SK-N-SH treated with all-trans-retinoic acid at 6 μM for 48 hours (cell line): ENCODE measurements around the gene A1BG.

Experiments used
- ARNTL ChIP-seq: fragments of 450-650 bp; formaldehyde crosslinking; IDR thresholded peaks from 2 replicates; pipeline ENCODE4 v1.5.0; 2020; ENCODE audit warnings: low read depth, mild to moderate bottlenecking, moderate library complexity, borderline replicate concordance
- CREB5 ChIP-seq: fragments of 250-450 bp; sonication (Bioruptor Pico); IDR thresholded peaks from 2 replicates; pipeline ENCODE4 v1.5.1; 2020; ENCODE audit warnings: low read depth, mild to moderate bottlenecking, moderate library complexity
- CSDC2 ChIP-seq: fragments of 250-450 bp; sonication (Bioruptor Pico); IDR thresholded peaks from 2 replicates; pipeline ENCODE4 v1.5.0; 2020; ENCODE audit warnings: mild to moderate bottlenecking, moderate library complexity
- CSRNP3 ChIP-seq: fragments of 250-450 bp; sonication (Bioruptor Pico); IDR thresholded peaks from 2 replicates; pipeline ENCODE4 v1.5.1; 2021; ENCODE audit warnings: mild to moderate bottlenecking, moderate library complexity
- ESRRG ChIP-seq: fragments of 250-450 bp; sonication (Bioruptor Pico); IDR thresholded peaks from 2 replicates; pipeline ENCODE4 v1.6.1; 2021; ENCODE audit warnings: mild to moderate bottlenecking
- GLIS3 ChIP-seq: fragments of 250-450 bp; sonication (Bioruptor Pico); IDR thresholded peaks from 2 replicates; pipeline ENCODE4 v1.5.0; 2020; ENCODE audit warnings: mild to moderate bottlenecking, moderate library complexity
- OSR1 ChIP-seq: fragments of 250-450 bp; sonication (Bioruptor Pico); IDR thresholded peaks from 2 replicates; pipeline ENCODE4 v1.8.0; 2022; ENCODE audit warnings: moderate library complexity, mild to moderate bottlenecking, inconsistent platforms
- TOX ChIP-seq: fragments of 250-450 bp; sonication (Bioruptor Pico); IDR thresholded peaks from 2 replicates; pipeline ENCODE4 v1.8.0; 2021; ENCODE audit warnings: mild to moderate bottlenecking, moderate library complexity, borderline replicate concordance
- ZC3H10 ChIP-seq: fragments of 250-450 bp; sonication (Bioruptor Pico); IDR thresholded peaks from 2 replicates; pipeline ENCODE4 v1.5.1; 2021; ENCODE audit warnings: mild to moderate bottlenecking, moderate library complexity
- ZNF8 ChIP-seq: fragments of 450-650 bp; formaldehyde crosslinking; IDR thresholded peaks from 2 replicates; pipeline ENCODE4 v1.5.0; 2020; ENCODE audit warnings: mild to moderate bottlenecking, moderate library complexity
- TF ChIP-seq, protein P1 (sequence below): fragments of 250-450 bp; sonication (Bioruptor Pico); IDR thresholded peaks from 2 replicates; pipeline ENCODE4 v1.8.0; 2020; ENCODE audit warnings: mild to moderate bottlenecking, moderate library complexity, borderline replicate concordance

GRCh38 chr19:58330458-58330857, 22.8 kb downstream of the A1BG start:
- TF ChIP-seq CSRNP3 (CRISPR knock-in tag) (no peak), ESRRG (CRISPR knock-in tag) (no peak), ZNF8 (CRISPR knock-in tag) (no peak), TOX (no peak), ZC3H10 (CRISPR knock-in tag) (no peak), CSDC2 (CRISPR knock-in tag) (no peak), GLIS3 (CRISPR knock-in tag) (no peak), CREB5 (CRISPR knock-in tag) (no peak), ARNTL (no peak), OSR1 (CRISPR knock-in tag) (no peak)
- TF ChIP-seq, protein P1, sequence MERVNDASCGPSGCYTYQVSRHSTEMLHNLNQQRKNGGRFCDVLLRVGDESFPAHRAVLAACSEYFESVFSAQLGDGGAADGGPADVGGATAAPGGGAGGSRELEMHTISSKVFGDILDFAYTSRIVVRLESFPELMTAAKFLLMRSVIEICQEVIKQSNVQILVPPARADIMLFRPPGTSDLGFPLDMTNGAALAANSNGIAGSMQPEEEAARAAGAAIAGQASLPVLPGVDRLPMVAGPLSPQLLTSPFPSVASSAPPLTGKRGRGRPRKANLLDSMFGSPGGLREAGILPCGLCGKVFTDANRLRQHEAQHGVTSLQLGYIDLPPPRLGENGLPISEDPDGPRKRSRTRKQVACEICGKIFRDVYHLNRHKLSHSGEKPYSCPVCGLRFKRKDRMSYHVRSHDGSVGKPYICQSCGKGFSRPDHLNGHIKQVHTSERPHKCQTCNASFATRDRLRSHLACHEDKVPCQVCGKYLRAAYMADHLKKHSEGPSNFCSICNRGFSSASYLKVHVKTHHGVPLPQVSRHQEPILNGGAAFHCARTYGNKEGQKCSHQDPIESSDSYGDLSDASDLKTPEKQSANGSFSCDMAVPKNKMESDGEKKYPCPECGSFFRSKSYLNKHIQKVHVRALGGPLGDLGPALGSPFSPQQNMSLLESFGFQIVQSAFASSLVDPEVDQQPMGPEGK (CRISPR knock-in tag): no peak
